Effector memory CD8-positive, alpha-beta T cell (primary cell): Measurements from ENCODE around the gene RET.
A peak's percentile ranks its signal among the peaks of the same experiment; 100 is the strongest.
"Not testable (repeated sequence)": the region's sequence is repeated elsewhere in the genome, so short reads cannot be mapped to it uniquely, and the experiment has no call there.

Experiments
- ATAC-seq: fragments of 150-1000 bp; cut with Tn5 transposase; replicated peaks from 2 replicates; pipeline ENCODE4 v1.10.0; 2021; ENCODE audit warnings: mild to moderate bottlenecking, moderate library complexity
- DNase-seq, 3 experiments: peaks; one replicate each; pipeline ENCODE4 v3.0.0; 2021
- H3K27ac Mint-ChIP-seq, 2 donors: one replicate each; pipeline ENCODE4 v1.8.0; 2022; ENCODE audit warnings: mild to moderate bottlenecking in 2 of 2, mixed read lengths in 2 of 2, moderate library complexity in 2 of 2
- H3K27me3 Mint-ChIP-seq, 2 donors: one replicate each; pipeline ENCODE4 v1.8.0; 2022; ENCODE audit warnings: mixed read lengths in 2 of 2
- H3K36me3 Mint-ChIP-seq: one replicate; pipeline ENCODE4 v1.8.0; 2022; ENCODE audit warnings: mild to moderate bottlenecking, moderate library complexity, mixed read lengths; ENCODE audit not compliant: insufficient read depth
- H3K4me1 Mint-ChIP-seq, 2 donors: one replicate each; pipeline ENCODE4 v1.8.0; 2022; ENCODE audit warnings: low read depth in 2 of 2, mixed read lengths in 2 of 2
- H3K4me3 Mint-ChIP-seq, 2 donors: one replicate each; pipeline ENCODE4 v1.8.0; 2022; ENCODE audit warnings: mild to moderate bottlenecking in 2 of 2, mixed read lengths in 2 of 2, moderate library complexity in 2 of 2
- H3K9me3 Mint-ChIP-seq, 2 donors: one replicate each; pipeline ENCODE4 v1.8.0; 2022; ENCODE audit warnings: mixed read lengths in 2 of 2

RET gene

GRCh38 chr10:43082746-43083145 is 5.9 kb downstream of the RET start:
- peaks cover 28 to 82% of the 10 kb centered on the region in 2 donors for H3K27me3 Mint-ChIP-seq
- H3K36me3 Mint-ChIP-seq = no peaks in the 10 kb centered on the region
- H3K4me1 Mint-ChIP-seq = peaks cover 0 to 9% of the 10 kb centered on the region in 2 donors
- ATAC-seq = no peak
- H3K4me3 Mint-ChIP-seq = no peak overlapping the region
- no peak for DNase-seq
- H3K27ac Mint-ChIP-seq = no peak overlapping the region
- no peaks in the 10 kb centered on the region for H3K9me3 Mint-ChIP-seq

DNA sequence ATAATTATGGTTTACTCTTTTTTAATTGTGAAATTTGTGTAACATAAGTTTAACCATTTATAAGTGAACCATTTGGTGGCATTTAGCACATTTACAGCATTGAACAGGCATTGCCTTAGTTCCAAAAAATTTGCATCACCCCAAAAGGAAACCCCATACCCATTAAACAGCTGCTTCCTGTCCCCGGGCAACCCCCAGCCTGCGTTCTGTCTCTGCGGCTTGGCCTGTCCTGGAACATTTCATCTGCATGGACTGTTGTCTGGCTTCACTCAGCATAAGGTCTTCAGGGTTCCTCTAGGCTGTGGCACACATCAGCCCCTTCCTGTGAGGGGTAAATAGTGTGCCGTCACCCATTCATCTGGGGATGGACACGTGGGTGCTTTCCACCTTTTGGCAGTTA is 6.9 kb downstream of the RET start:
- no peaks in the 10 kb centered on the region for H3K36me3 Mint-ChIP-seq
- no peak for ATAC-seq
- no peak for DNase-seq
- H3K27ac Mint-ChIP-seq = no peak overlapping the region
- no peak overlapping the region for H3K4me3 Mint-ChIP-seq
- H3K27me3 Mint-ChIP-seq = peaks cover 22 to 80% of the 10 kb centered on the region in 2 donors
- peaks cover 0 to 9% of the 10 kb centered on the region in 2 donors for H3K4me1 Mint-ChIP-seq
- no peaks in the 10 kb centered on the region for H3K9me3 Mint-ChIP-seq

GRCh38 chr10:43084812-43085211 is 7.9 kb downstream of the RET start:
- no peak for DNase-seq

GRCh38 chr10:43086321-43086942 is 9.6 kb downstream of the RET start:
- H3K36me3 Mint-ChIP-seq = no peaks in the 10 kb centered on the region
- ATAC-seq (no peak), DNase-seq (no peak)
- H3K27ac Mint-ChIP-seq = no peak overlapping the region
- H3K4me1 Mint-ChIP-seq = peaks cover 0 to 3% of the 10 kb centered on the region in 2 donors
- no peaks in the 10 kb centered on the region for H3K9me3 Mint-ChIP-seq
- peaks cover under 1 to 66% of the 10 kb centered on the region in 2 donors for H3K27me3 Mint-ChIP-seq
- no peak overlapping the region for H3K4me3 Mint-ChIP-seq

More at GRCh38 chr10:43084812-43085211, 7.9 kb downstream of the RET start:
- Mint-ChIP-seq H3K27me3 (peaks cover 12 to 80% of the 10 kb centered on the region in 2 donors), H3K4me1 (peaks cover 0 to 3% of the 10 kb centered on the region in 2 donors), H3K36me3 (no peaks in the 10 kb centered on the region), H3K9me3 (no peaks in the 10 kb centered on the region), H3K4me3 (no peak overlapping the region), H3K27ac (no peak overlapping the region)
- no peak for ATAC-seq

GRCh38 chr10:43089519-43089918 is 12.7 kb downstream of the RET start:
- no peak for ATAC-seq
- no peaks in the 10 kb centered on the region for H3K9me3 Mint-ChIP-seq
- peaks cover 0 to 8% of the 10 kb centered on the region in 2 donors for H3K4me1 Mint-ChIP-seq
- H3K27ac Mint-ChIP-seq = no peak overlapping the region
- H3K36me3 Mint-ChIP-seq = no peaks in the 10 kb centered on the region
- H3K27me3 Mint-ChIP-seq = peaks cover 23 to 67% of the 10 kb centered on the region in 2 donors
- no peak for DNase-seq
- H3K4me3 Mint-ChIP-seq = no peak overlapping the region

DNA sequence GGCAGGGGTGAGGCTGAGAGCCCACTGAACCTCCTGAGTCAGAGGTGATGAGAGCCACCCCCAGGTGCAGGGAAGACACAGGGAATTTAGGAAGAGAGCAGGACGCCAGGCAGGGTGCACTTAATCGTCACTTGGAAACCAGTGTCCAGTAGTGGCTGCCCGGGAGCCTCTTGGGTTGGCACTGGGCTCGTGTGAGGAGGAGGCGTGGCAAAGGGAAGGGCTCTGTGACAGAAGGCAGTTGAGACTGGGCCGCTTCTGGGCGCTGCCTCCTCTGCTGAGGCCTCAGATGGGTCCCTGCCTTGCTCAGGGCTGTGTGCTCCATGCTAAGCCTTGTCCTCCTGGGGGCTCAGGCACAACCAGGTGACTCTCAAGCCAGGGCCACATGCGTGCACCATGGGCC is 13.3 kb downstream of the RET start:
- Mint-ChIP-seq H3K9me3 (no peaks in the 10 kb centered on the region), H3K27me3 (peaks cover 27 to 60% of the 10 kb centered on the region in 2 donors), H3K36me3 (no peaks in the 10 kb centered on the region), H3K4me3 (no peak overlapping the region), H3K27ac (no peak overlapping the region), H3K4me1 (peaks cover 0 to 8% of the 10 kb centered on the region in 2 donors)
- DNase-seq = no peak
- ATAC-seq = no peak

DNA sequence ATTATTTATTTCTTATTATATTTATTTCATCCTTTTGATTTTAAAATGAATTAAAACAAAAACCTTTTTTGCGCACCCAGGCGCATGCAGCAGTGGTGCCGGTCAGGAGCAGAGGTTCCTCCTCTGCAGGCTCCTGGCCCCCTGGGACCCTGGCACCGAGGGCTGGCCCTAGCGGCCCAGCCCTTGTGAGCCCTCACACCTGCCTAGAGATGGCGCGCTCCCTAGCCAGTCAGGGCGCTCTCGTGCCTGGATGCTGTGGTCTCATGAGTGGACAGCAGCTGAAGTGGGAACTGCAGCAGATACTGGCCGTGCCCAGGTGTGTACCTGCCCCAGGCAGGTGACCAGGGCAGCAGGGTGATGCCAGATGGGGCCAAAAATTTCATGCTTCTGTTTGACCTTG is 13.8 kb downstream of the RET start:
- H3K27ac Mint-ChIP-seq = no peak overlapping the region
- peaks cover 0 to 8% of the 10 kb centered on the region in 2 donors for H3K4me1 Mint-ChIP-seq
- no peak overlapping the region for H3K4me3 Mint-ChIP-seq
- no peaks in the 10 kb centered on the region for H3K36me3 Mint-ChIP-seq
- ATAC-seq (no peak), DNase-seq (no peak)
- no peaks in the 10 kb centered on the region for H3K9me3 Mint-ChIP-seq
- peaks cover 27 to 55% of the 10 kb centered on the region in 2 donors for H3K27me3 Mint-ChIP-seq

GRCh38 chr10:43091846-43092245 is 15.0 kb downstream of the RET start:
- DNase-seq (no peak), ATAC-seq (no peak)
- H3K4me3 Mint-ChIP-seq = no peak overlapping the region
- peaks cover 27 to 50% of the 10 kb centered on the region in 2 donors for H3K27me3 Mint-ChIP-seq
- H3K9me3 Mint-ChIP-seq = no peaks in the 10 kb centered on the region
- no peak overlapping the region for H3K27ac Mint-ChIP-seq
- no peaks in the 10 kb centered on the region for H3K36me3 Mint-ChIP-seq
- H3K4me1 Mint-ChIP-seq = peaks cover 0 to 8% of the 10 kb centered on the region in 2 donors

GRCh38 chr10:43093423-43094076 is 16.7 kb downstream of the RET start:
- H3K4me1 Mint-ChIP-seq = peaks cover 0 to 8% of the 10 kb centered on the region in 2 donors
- H3K4me3 Mint-ChIP-seq = no peak overlapping the region
- ATAC-seq = no peak

GRCh38 chr10:43094085-43094484 is 17.2 kb downstream of the RET start:
- Mint-ChIP-seq H3K36me3 (no peaks in the 10 kb centered on the region), H3K4me3 (no peak overlapping the region), H3K4me1 (peaks cover 0 to 8% of the 10 kb centered on the region in 2 donors), H3K9me3 (no peaks in the 10 kb centered on the region), H3K27me3 (peaks cover 27 to 39% of the 10 kb centered on the region in 2 donors), H3K27ac (no peak overlapping the region)
- DNase-seq (no peak), ATAC-seq (no peak)

More at GRCh38 chr10:43093423-43094076, 16.7 kb downstream of the RET start:
- Mint-ChIP-seq H3K27me3 (peaks cover 27 to 44% of the 10 kb centered on the region in 2 donors), H3K27ac (peak overlapping the region in 1 of 2 donors; percentile 66), H3K36me3 (no peaks in the 10 kb centered on the region), H3K9me3 (no peaks in the 10 kb centered on the region)
- DNase-seq = no peak

GRCh38 chr10:43099339-43099738 is 22.5 kb downstream of the RET start:
- H3K27ac Mint-ChIP-seq, H3K4me1 Mint-ChIP-seq, H3K36me3 Mint-ChIP-seq, ATAC-seq, DNase-seq, H3K4me3 Mint-ChIP-seq, H3K9me3 Mint-ChIP-seq: not testable (repeated sequence)
- H3K27me3 Mint-ChIP-seq = peaks cover 34 to 47% of the 10 kb centered on the region in 2 donors

DNA sequence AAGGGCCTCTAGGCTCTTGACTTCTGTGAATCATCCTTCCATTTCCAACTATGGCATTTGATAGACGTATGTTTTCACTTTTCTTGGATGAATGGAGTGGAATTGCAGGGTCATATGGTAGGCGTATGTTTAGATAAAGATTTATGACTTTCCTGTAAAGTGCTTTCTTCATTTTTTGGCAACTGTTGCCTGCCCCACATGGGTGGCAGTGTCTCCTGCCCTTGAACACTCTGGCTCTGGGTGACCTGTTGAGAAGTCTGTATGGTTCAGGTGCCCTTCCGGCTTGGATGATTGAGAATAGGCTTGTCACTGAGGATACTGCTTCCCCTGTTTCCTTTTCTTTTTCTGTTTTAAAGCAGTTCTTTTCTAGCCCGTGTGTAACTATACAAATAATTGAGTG is 23.1 kb downstream of the RET start:
- H3K9me3 Mint-ChIP-seq = no peaks in the 10 kb centered on the region
- no peak for DNase-seq
- no peak for ATAC-seq

DNA sequence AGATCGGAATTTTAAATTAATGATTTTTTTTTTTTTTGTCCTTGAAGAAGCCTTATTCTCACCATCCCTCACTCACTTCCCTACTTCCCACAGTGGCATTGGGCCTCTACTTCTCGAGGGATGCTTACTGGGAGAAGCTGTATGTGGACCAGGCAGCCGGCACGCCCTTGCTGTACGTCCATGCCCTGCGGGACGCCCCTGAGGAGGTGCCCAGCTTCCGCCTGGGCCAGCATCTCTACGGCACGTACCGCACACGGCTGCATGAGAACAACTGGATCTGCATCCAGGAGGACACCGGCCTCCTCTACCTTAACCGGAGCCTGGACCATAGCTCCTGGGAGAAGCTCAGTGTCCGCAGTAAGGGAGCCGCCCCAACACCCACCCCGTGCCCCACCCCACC is 23.5 kb downstream of the RET start:
- no peak overlapping the region for H3K4me3 Mint-ChIP-seq
- DNase-seq = no peak
- no peak for ATAC-seq
- H3K27ac Mint-ChIP-seq = no peak overlapping the region
- no peaks in the 10 kb centered on the region for H3K9me3 Mint-ChIP-seq
- H3K36me3 Mint-ChIP-seq = peaks cover 5% of the 10 kb centered on the region
- peaks cover 28 to 46% of the 10 kb centered on the region in 2 donors for H3K27me3 Mint-ChIP-seq
- H3K4me1 Mint-ChIP-seq = peaks cover 2 to 4% of the 10 kb centered on the region in 2 donors

More for the DNA sequence above, 23.1 kb downstream of the RET start:
- Mint-ChIP-seq H3K4me1 (peaks cover under 1 to 2% of the 10 kb centered on the region in 2 donors), H3K27ac (no peak overlapping the region), H3K4me3 (no peak overlapping the region), H3K36me3 (peaks cover 5% of the 10 kb centered on the region), H3K27me3 (peaks cover 28 to 46% of the 10 kb centered on the region in 2 donors)
